Measurements from ENCODE around the gene PILRA.
"Not testable (repeated sequence)": the region's sequence is repeated elsewhere in the genome, so short reads cannot be mapped to it uniquely, and the experiment has no call there.

Gene PILRA

GRCh38 chr7:100435401-100436304 lies 62.4 kb downstream of the PILRA start:
- no peak for DNase-seq

DNA sequence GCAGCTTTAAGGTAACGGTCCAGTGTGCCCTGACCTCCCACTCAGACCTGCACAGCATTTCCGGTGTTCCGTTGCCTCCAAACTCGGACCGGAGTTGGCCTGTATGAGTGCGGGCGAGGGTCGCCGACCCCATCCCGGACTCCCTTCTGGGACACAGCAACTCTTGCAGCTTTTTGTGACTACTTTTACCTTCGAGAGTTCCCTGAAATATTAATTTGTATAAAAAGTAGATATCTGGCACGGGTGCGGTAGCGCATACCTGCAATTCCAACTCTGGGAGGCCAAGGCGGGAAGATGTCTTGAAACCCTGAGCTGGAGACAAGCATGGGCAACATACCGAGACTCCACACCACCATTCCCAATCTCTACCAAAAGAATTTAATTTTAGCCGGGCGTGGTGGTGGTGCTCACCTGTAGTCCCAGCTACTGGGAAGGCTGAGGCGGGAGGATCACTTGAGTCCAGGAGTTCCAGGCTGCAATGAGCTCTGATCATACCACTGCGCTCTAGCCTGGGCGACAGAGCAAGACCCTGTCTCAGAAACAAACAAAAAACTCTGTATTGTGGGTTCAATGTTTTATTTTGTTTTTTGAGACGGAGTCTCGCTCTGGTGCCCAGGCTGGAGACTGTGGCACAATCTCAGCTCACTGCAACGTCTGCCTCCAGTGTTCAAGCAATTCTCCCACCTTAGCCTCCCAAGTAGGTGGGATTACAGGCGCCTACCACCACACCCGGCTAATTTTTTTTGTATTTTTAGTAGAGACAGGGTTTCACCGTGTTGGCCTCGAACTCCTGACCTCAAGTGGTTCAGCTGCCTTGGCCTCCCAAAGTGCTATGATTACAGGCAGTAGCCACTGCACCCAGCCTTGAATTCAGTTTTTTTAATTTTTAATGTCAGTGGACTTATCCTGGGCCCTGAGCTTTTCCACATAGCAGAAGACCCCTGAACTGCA lies 64.1 kb downstream of the PILRA start:
- no peak for DNase-seq

GRCh38 chr7:100438172-100438571 lies 64.9 kb downstream of the PILRA start:
- DNase-seq = no peak

DNA sequence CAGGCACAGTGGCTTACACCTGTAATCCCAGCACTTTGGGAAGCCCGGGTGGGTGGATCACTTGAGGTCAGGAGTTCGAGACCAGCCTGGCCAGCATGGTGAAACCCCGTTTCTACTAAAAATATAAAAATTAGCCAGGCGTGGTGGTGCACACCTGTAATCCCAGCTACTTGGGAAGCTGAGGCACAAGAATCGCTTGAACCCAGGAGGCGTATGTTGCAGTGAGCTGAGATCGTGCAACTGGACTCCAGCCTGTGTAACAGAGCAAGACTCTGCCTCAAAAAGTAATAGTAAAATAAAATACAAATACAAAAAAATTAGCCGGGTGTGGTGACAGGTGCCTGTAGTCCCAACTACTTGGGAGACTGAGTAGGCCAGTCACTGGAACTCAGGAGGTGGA lies 65.4 kb downstream of the PILRA start:
- DNase-seq = not testable (repeated sequence)

- not testable (repeated sequence) for DNase-seq
Measured at GRCh38 chr7:100439244-100439643, 66.0 kb downstream of the PILRA start.

- no peak for DNase-seq
Measured at GRCh38 chr7:100441641-100442535, 68.6 kb downstream of the PILRA start.

DNA sequence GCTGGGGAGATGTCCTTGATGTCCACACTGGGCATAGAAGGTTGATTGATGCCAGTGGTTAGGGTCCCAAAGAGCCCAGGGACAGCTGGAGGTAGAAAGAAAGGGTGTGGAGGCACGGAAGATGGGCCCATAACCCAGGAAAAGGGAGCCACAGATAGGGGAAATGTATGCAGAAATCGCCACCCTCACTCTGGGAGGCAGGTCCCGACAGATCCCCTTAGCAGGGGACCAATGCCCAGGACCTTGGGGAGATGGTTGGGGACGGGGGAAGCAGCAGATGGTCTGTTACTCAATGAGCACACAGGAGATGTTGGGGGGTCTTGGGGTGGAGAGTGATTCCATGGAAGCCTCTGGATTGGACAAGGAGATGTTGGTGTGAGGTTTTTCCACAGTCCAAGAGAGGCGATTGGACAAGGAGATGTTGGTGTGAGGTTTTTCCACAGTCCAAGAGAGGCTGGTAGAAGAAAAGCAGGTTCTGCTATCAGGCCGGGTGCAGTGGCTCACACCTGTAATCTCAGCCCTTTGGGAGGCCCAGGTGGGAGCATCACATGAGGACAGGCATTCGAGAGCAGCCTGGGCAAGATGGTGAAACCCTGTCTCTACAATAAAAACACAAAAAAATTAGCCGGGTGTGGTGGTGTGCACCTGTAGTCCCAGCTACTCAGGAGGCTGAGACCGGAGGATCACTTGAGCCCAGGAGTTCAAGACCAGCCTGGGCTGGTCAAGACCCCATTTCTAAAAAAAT lies 70.0 kb downstream of the PILRA start:
- DNase-seq = no peak

GRCh38 chr7:100444311-100445278 lies 71.3 kb downstream of the PILRA start:
- DNase-seq = no peak

DNA sequence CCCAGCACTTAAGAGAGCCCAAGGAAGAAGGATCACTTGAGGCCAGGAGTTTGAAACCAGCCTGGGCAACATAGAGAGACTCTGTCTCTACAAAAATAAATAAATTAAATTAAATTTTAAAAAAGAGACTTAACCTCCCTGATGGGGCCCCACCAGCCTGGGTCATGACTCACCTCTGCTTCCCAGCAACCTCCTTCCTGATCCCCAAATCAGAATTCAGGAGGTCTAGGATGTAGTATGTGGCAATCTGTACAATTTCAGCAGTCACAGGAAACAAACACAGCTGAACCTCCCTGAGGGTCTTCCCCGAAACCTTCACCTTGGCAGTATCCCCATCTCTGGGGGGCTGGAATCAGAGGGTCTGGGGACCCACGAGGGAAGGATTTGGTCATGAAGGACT lies 72.8 kb downstream of the PILRA start:
- DNase-seq = no peak

DNA sequence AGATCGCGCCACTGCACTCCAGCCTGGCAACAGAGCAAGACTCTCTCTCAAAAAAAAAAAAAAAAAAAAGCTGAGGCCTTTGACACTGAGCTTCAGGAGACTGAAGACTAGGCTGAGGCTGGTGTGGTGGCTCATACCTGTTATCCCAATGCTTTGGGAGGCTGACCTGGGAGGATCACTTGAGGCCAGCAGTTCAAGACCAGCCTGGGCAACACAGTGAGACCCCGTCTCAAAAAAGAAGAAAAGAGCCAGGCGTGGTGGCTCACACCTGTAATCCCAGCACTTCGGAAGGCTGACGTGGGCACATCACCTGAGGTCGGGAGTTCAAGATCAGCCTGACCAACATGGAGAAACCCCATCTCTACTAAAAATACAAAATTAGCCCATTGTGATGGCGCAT lies 74.1 kb downstream of the PILRA start:
- DNase-seq = not testable (repeated sequence)

- no peak for DNase-seq
Measured at GRCh38 chr7:100449190-100449795, 76.0 kb downstream of the PILRA start.

Data from SHP77 (cell line).